ENCODE measurements around the gene SLC45A2.

The SLC45A2 gene

GRCh38 chr5:33978306-33978705 is 6.2 kb downstream of the SLC45A2 start:
- H3K4me3 ChIP-seq (ENCODE audit: low read depth, low read length) = no peak overlapping the region
- no peak for DNase-seq (ENCODE audit: low read depth)
- TF ChIP-seq, protein P1, sequence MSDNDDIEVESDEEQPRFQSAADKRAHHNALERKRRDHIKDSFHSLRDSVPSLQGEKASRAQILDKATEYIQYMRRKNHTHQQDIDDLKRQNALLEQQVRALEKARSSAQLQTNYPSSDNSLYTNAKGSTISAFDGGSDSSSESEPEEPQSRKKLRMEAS (IDR thresholded peaks at IDR 0.05; ENCODE audit: low read depth, low read length) = no peak
- TF ChIP-seq POLR2A (IDR thresholded peaks at IDR 0.05; ENCODE audit: extremely low read depth, insufficient read length) (no peak), MYC (IDR thresholded peaks at IDR 0.05; ENCODE audit: low read depth, low read length) (no peak)
- TF ChIP-seq, protein P2, sequence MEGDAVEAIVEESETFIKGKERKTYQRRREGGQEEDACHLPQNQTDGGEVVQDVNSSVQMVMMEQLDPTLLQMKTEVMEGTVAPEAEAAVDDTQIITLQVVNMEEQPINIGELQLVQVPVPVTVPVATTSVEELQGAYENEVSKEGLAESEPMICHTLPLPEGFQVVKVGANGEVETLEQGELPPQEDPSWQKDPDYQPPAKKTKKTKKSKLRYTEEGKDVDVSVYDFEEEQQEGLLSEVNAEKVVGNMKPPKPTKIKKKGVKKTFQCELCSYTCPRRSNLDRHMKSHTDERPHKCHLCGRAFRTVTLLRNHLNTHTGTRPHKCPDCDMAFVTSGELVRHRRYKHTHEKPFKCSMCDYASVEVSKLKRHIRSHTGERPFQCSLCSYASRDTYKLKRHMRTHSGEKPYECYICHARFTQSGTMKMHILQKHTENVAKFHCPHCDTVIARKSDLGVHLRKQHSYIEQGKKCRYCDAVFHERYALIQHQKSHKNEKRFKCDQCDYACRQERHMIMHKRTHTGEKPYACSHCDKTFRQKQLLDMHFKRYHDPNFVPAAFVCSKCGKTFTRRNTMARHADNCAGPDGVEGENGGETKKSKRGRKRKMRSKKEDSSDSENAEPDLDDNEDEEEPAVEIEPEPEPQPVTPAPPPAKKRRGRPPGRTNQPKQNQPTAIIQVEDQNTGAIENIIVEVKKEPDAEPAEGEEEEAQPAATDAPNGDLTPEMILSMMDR (IDR thresholded peaks at IDR 0.05; ENCODE audit: low read depth, low read length) = no peak

DNA sequence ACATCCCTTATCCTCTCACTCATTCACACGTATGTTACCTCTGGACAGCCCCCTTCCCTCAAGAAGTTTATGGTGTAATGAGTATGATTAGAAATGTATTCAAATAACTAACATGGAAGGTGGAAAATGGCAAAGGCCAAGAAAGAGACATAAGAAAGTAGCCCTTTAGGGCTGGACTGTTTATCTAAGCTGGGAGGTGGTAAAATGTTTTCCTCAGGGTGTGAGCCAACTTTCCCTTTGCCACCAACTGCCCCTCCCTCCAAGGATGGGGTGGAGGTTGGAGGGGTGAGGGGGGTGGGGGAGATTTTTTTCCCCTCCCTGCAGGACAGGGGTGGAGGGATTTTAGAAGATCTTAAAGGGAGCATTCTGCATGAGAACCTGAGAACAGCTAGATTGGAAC is 8.2 kb downstream of the SLC45A2 start:
- TF ChIP-seq, protein P2 (IDR thresholded peaks at IDR 0.05; ENCODE audit: low read depth, low read length) = no peak
- TF ChIP-seq MYC (IDR thresholded peaks at IDR 0.05; ENCODE audit: low read depth, low read length) = no peak
- H3K4me3 ChIP-seq (ENCODE audit: low read depth, low read length) = no peak overlapping the region
- DNase-seq (ENCODE audit: low read depth) = no peak

DNA sequence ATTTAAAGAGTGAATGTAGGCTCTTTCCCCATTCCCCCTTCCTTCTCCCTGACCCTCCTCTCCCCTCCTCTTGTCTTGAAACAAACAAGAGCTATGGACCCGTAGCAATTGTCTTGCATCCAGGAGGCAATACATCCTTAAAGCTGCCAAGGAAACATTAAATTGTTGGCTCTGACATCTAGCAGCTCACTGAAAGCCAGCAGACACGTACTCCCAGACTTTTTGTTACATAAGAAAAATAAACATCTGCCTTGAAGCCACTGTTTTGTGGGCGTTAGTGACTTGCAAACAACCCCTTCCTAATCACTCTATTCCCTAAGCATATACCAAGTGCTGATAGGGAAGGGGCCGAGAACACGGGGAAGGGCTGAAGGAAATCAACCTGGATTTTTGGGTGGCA is 8.6 kb downstream of the SLC45A2 start:
- TF ChIP-seq, protein P2 (IDR thresholded peaks at IDR 0.05; ENCODE audit: low read depth, low read length) = no peak
- no peak for TF ChIP-seq MYC (IDR thresholded peaks at IDR 0.05; ENCODE audit: low read depth, low read length)
- no peak for DNase-seq (ENCODE audit: low read depth)
- no peak overlapping the region for H3K4me3 ChIP-seq (ENCODE audit: low read depth, low read length)

DNA sequence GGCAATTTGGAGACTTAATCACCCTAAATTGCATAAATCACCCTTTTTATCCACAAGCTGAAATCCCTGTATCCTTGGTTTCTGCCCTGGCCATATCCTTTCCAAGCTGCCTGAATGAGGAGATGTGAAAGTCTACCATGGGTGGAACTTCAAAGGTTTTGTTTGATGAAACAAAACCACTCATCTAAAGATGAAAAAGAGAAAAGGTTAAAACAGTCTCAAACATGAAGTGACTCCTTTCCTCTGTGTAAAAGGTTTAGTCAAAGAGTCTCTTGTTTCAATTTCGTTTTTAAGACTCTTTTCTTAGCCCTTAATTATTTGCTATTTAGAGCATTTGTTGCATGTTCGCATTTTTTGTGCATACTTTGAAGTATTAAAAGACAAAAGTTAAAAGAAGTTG is 11.2 kb downstream of the SLC45A2 start:
- H3K4me3 ChIP-seq (ENCODE audit: low read depth, low read length) = no peak overlapping the region
- DNase-seq (ENCODE audit: low read depth) = no peak
- TF ChIP-seq MYC (IDR thresholded peaks at IDR 0.05; ENCODE audit: low read depth, low read length) = no peak
- TF ChIP-seq POLR2A (IDR thresholded peaks at IDR 0.05; ENCODE audit: extremely low read depth, insufficient read length) = no peak
- TF ChIP-seq, protein P2 (IDR thresholded peaks at IDR 0.05; ENCODE audit: low read depth, low read length) = no peak
- TF ChIP-seq, protein P1 (IDR thresholded peaks at IDR 0.05; ENCODE audit: low read depth, low read length) = no peak

- TF ChIP-seq MYC (IDR thresholded peaks at IDR 0.05; ENCODE audit: low read depth, low read length) = no peak
- TF ChIP-seq, protein P1 (IDR thresholded peaks at IDR 0.05; ENCODE audit: low read depth, low read length) = no peak
- TF ChIP-seq POLR2A (IDR thresholded peaks at IDR 0.05; ENCODE audit: extremely low read depth, insufficient read length) = no peak
- TF ChIP-seq, protein P2 (IDR thresholded peaks at IDR 0.05; ENCODE audit: low read depth, low read length) = peak; percentile 78
- H3K4me3 ChIP-seq (ENCODE audit: low read depth, low read length) = no peak overlapping the region
- peak; percentile 49 for DNase-seq (ENCODE audit: low read depth)
Observed at GRCh38 chr5:33969572-33970452, 14.7 kb downstream of the SLC45A2 start.

Data from NB4 (cell line).